Tibial nerve (tissue), 4 donors: ENCODE measurements around the gene HRH2. TPM values are rescaled to one million over a fixed set of nuclear protein-coding genes. Genes with fewer than 3 reads are reported as not detected.

Experiments used
- DNase-seq, 2 donors: peaks; one replicate each; pipeline ENCODE4 v3.0.0-alpha.2; 2019; ENCODE audit warnings: low spot score in 2 of 2
- H3K27ac ChIP-seq, 4 donors: fragments of 200-600 bp; sonication (generic) in 3 of 4; one replicate each; pipeline ENCODE4 v1.5.1; 2017 to 2019; ENCODE audit warnings: mild to moderate bottlenecking in 1 of 4
- H3K27me3 ChIP-seq, 2 donors: fragments of 200-600 bp; sonication (generic) in 1 of 2; one replicate each; pipeline versions ENCODE4 v1.5.1 to v1.6.0; 2017 to 2019
- H3K36me3 ChIP-seq, 3 donors: fragments of 200-600 bp; sonication (generic); one replicate each; pipeline ENCODE4 v1.5.1; 2018 to 2019
- H3K4me1 ChIP-seq, 4 donors: fragments of 200-600 bp; sonication (generic) in 3 of 4; one replicate each; pipeline ENCODE4 v1.5.1; 2017 to 2019
- H3K4me3 ChIP-seq, 4 donors: fragments of 200-600 bp; sonication (generic) in 3 of 4; one replicate each; pipeline ENCODE4 v1.5.1; 2017 to 2019; ENCODE audit warnings: mild to moderate bottlenecking in 1 of 4, moderate library complexity in 1 of 4
- H3K9me3 ChIP-seq, 4 donors: fragments of 200-600 bp; sonication (generic) in 3 of 4; one replicate each; pipeline ENCODE4 v1.5.1; 2017 to 2019
- EP300 ChIP-seq, 2 donors: sonication (generic); formaldehyde crosslinking; IDR thresholded peaks; one replicate each; pipeline ENCODE4 v1.6.1; 2017; ENCODE audit warnings: antibody characterized with exemption in 2 of 2, mild to moderate bottlenecking in 1 of 2
- POLR2A ChIP-seq, 2 donors: fragments of 450-650 bp; IDR thresholded peaks; one replicate each; pipeline ENCODE4 v1.6.1; 2017; ENCODE audit warnings: antibody characterized with exemption in 2 of 2, mild to moderate bottlenecking in 2 of 2, moderate library complexity in 2 of 2
- WGBS, 2 donors: methylation state at CpG; one replicate each; pipeline ENCODE4 v1.1.5; 2018; 5-methylcytosine and 5-hydroxymethylcytosine counted together
- total RNA-seq, 4 donors: library from RNA; depleted of rRNA; stranded (reverse); fragments of >200 nt; gene quantifications; one replicate each; pipeline ENCODE4 v1.1.0, GENCODE V29; 2016
- TF ChIP-seq, protein P1 (sequence below), 5 experiments: fragments of 200-600 bp in 3 of 5; fragments of 450-650 bp in 2 of 5; sonication (generic) in 3 of 5; IDR thresholded peaks; one replicate each; pipeline ENCODE4 v1.5.1; 2016 to 2019; ENCODE audit warnings: antibody characterized with exemption in 5 of 5, mild to moderate bottlenecking in 3 of 5, moderate library complexity in 2 of 5

The HRH2 gene
- total RNA-seq, 4 donors from 2014 or later, result 0.84 to 9.3 (median 3.4) TPM

DNA sequence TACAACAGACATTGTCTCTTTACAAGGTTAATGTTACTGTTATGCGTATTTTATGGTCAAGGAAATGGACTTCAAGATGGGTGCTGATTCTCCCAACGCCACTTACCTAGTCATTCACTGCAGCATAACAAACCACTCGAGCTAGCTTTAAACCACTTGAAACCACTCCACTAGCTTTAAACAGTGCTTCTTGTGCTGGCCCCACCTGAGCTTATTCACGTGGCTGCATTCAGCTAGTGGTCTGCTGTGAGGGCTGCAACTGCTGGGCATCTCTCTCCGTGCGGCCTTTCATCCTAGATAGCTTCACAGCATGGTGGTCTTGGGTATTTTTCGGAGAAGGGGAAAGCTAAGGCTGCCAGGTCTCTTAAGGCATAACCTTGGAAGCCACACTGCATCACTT is 3.5 kb upstream of the HRH2 start:
- Histone ChIP-seq H3K4me3 (no peak overlapping the region), H3K36me3 (no peaks in the 10 kb centered on the region), H3K27ac (no peak overlapping the region), H3K4me1 (peaks cover 0 to 14% (median 0%) of the 10 kb centered on the region in 4 donors), H3K9me3 (peaks cover 0 to 19% (median 0%) of the 10 kb centered on the region in 4 donors), H3K27me3 (peaks cover 0 to 14% of the 10 kb centered on the region in 2 donors)
- WGBS, 2 donors, result 84 to 88% methylated on average over 7 of the region's 7 CpGs
- DNase-seq, result no peak
- TF ChIP-seq, protein P1, sequence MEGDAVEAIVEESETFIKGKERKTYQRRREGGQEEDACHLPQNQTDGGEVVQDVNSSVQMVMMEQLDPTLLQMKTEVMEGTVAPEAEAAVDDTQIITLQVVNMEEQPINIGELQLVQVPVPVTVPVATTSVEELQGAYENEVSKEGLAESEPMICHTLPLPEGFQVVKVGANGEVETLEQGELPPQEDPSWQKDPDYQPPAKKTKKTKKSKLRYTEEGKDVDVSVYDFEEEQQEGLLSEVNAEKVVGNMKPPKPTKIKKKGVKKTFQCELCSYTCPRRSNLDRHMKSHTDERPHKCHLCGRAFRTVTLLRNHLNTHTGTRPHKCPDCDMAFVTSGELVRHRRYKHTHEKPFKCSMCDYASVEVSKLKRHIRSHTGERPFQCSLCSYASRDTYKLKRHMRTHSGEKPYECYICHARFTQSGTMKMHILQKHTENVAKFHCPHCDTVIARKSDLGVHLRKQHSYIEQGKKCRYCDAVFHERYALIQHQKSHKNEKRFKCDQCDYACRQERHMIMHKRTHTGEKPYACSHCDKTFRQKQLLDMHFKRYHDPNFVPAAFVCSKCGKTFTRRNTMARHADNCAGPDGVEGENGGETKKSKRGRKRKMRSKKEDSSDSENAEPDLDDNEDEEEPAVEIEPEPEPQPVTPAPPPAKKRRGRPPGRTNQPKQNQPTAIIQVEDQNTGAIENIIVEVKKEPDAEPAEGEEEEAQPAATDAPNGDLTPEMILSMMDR (IDR thresholded peaks at IDR 0.05), result no peak
- no peak for TF ChIP-seq POLR2A (IDR thresholded peaks at IDR 0.05)
- TF ChIP-seq EP300 (IDR thresholded peaks at IDR 0.05), result no peak

- Histone ChIP-seq H3K4me3 (no peak overlapping the region), H3K27me3 (peaks cover 0 to 14% of the 10 kb centered on the region in 2 donors), H3K4me1 (peaks cover 0 to 14% (median 0%) of the 10 kb centered on the region in 4 donors), H3K36me3 (no peaks in the 10 kb centered on the region), H3K9me3 (peaks cover 0 to 14% (median 0%) of the 10 kb centered on the region in 4 donors), H3K27ac (no peak overlapping the region)
- no peak for TF ChIP-seq EP300 (IDR thresholded peaks at IDR 0.05)
- TF ChIP-seq, protein P1 (IDR thresholded peaks at IDR 0.05), result no peak
- no peak for DNase-seq
- 79 to 88% methylated on average over 8 of the region's 8 CpGs for WGBS, 2 donors
These were observed 3.1 kb upstream of the HRH2 start for GRCh38 chr5:175654807-175655206.

GRCh38 chr5:175655411-175655810 is 2.5 kb upstream of the HRH2 start:
- Histone ChIP-seq H3K27me3 (peaks cover 0 to 14% of the 10 kb centered on the region in 2 donors), H3K27ac (no peak overlapping the region), H3K9me3 (peaks cover 0 to 8% (median 0%) of the 10 kb centered on the region in 4 donors), H3K4me1 (peaks cover 0 to 14% (median 0%) of the 10 kb centered on the region in 4 donors), H3K36me3 (no peaks in the 10 kb centered on the region), H3K4me3 (no peak overlapping the region)
- TF ChIP-seq, protein P1 (IDR thresholded peaks at IDR 0.05), result no peak
- TF ChIP-seq EP300 (IDR thresholded peaks at IDR 0.05), result no peak
- no peak for TF ChIP-seq POLR2A (IDR thresholded peaks at IDR 0.05)
- DNase-seq, result no peak
- WGBS, 2 donors, result 64 to 82% methylated on average over 2 of the region's 2 CpGs

DNA sequence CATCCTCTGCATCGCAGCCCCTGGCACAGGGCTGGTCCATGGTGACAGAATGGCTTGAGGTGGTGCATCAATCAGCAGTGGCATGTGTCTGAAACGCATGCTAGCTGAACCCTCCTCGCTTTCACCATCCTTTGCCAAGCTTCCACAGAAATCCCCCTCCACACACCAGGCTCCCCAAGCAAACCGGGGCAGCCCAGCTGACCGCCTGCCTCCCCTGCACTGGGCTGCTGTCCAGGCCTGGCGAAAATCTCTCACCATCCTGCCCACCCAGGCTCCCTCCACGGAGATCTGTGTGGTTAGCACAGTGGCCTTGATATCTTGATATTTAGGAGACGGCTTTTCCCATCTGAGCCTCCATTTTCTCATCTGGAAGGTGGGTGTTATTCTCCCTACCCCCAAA is 905 bp upstream of the HRH2 start:
- Histone ChIP-seq H3K27ac (no peak overlapping the region), H3K9me3 (no peaks in the 10 kb centered on the region), H3K36me3 (no peaks in the 10 kb centered on the region), H3K27me3 (peaks cover 0 to 14% of the 10 kb centered on the region in 2 donors), H3K4me3 (no peak overlapping the region), H3K4me1 (peaks cover 0 to 14% (median 0%) of the 10 kb centered on the region in 4 donors)
- 58 to 72% methylated on average over 8 of the region's 8 CpGs for WGBS, 2 donors
- no peak for DNase-seq
- TF ChIP-seq, protein P1 (IDR thresholded peaks at IDR 0.05), result no peak
- TF ChIP-seq EP300 (IDR thresholded peaks at IDR 0.05), result no peak
- no peak for TF ChIP-seq POLR2A (IDR thresholded peaks at IDR 0.05)

- no peaks in the 10 kb centered on the region for H3K9me3 ChIP-seq
- no peaks in the 10 kb centered on the region for H3K36me3 ChIP-seq
- no peak for DNase-seq
- H3K4me1 ChIP-seq, result peaks cover 0 to 14% (median 0%) of the 10 kb centered on the region in 4 donors
- peak overlapping the region in 1 of 4 donors; percentile 4 for H3K27ac ChIP-seq
- peaks cover 0 to 14% of the 10 kb centered on the region in 2 donors for H3K27me3 ChIP-seq
- peak overlapping the region; percentile 32 to 52 (median 35) for H3K4me3 ChIP-seq
- TF ChIP-seq, protein P1 (IDR thresholded peaks at IDR 0.05), result no peak
- TF ChIP-seq EP300 (IDR thresholded peaks at IDR 0.05), result no peak
- TF ChIP-seq POLR2A (IDR thresholded peaks at IDR 0.05), result no peak
- WGBS, 2 donors, result 9 to 12% methylated on average over 23 to 34 of the region's 41 CpGs
These were observed 651 bp downstream of the HRH2 start for GRCh38 chr5:175658299-175659145.
